ENCODE data around the gene ADAMTSL3.

The ADAMTSL3 gene

DNA sequence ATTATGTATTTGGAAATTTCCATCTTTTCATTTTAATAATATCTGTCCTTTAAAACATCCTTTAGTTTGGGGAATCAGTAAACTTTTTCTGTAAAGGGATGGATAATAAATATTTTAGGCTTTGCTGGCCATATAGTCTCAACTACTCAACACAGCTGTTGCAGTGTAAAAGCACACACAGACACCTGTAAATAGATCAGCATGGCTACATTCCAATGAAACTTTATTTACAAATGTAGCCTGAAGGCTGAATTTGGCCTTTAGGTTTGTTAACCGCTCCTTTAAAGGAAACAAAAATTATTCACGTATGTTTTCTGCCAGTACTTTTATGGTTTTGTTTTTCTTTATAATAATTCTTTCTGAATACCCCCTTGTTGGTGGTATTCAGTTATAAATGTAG, 184.8 kb downstream of the ADAMTSL3 start:
- DNase-seq, result no peak

DNA sequence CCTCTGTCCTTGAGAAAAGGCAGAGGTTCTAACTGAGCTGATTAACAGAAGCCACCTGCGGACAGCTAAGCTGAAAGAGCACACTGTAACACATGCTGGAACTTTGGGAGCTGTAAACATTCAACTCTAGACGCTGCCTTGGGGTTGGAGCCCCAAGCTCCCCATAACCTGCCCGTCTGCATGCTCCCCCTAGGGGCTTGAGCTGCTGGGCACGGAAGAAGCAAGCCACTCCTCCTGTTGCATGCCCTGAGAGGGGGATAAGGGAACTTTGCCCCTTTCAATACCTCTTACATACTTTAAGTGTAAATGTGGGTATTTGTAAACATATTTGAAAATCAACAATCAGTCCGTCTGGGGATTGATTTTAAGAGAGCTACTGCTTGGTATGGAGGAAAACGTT, 188.4 kb downstream of the ADAMTSL3 start:
- no peak for DNase-seq

DNA sequence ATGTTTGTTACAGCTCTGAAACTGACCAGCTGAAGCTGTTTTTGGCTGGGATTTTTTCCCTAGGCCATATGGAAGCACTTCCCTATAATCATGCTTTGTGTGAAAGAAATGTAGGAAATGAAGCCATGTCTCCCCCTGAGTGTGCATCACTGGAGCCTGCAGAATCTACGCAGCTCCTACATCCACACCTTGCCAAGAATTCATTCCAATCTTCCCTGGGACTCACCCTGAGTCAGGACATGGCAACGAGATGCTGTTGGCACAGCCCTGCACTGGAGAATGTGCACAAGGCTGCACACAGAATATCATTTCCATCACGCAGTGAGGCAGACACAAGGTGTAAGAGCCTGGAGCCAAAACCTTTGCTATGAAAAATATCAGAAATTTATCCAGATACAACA, 189.5 kb downstream of the ADAMTSL3 start:
- DNase-seq, result no peak

DNA sequence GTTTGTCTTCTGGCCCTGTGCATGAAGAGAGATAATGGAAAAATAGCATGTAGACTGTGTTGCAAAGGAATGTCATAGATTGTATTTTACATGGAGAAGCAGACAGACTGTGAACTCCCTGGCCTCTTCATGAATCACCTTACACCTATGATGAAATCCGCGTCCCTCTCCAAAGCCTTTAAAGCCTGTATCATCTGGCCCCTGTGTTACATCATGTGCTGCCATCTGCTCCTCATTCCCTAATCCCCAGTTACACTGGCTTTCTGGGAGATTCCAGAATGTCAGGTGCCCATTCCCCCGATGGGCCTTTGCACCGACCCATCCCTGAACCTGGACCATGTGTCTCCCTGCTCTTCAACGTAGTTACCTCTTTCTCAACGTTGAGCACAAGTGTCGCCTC, 190.8 kb downstream of the ADAMTSL3 start:
- DNase-seq, result no peak

DNA sequence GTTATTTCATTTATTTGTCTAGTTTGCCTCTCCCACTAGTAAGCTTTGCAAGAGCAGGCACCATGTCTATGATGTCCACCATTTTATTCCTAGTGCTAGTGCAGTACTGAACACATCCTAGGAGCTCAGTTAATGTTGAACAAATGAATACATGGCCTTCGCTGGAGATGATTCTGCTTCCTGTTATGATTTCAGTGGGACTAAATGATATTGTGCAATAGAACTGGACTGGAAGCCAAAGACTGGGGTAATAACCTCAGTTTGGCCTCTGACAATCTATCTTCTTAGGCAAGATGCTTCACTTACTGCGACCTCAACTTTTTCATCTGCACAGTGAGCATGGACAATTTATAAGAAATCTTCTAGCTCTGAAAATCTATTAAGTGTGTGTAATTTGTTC, 191.3 kb downstream of the ADAMTSL3 start:
- DNase-seq, result no peak

DNA sequence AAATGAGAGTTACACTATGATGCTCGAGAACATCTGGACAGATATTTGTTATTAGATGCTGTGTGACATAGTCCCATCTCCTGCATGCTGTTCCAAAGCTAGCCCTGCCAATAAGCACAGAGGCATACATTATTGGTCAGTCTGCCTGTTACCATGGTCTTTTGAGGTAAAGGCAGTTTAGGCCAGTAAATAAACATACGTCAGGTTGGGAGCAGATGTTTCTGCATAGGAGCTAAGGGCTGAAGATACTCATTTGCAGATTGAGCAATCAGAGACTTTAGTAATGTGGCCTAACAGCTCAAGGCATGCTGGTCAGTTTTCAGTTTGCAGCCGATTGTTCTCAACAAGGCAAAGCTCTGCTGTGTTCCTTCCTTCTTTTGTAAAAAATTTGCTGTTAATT, 192.9 kb downstream of the ADAMTSL3 start:
- no peak for DNase-seq

DNA sequence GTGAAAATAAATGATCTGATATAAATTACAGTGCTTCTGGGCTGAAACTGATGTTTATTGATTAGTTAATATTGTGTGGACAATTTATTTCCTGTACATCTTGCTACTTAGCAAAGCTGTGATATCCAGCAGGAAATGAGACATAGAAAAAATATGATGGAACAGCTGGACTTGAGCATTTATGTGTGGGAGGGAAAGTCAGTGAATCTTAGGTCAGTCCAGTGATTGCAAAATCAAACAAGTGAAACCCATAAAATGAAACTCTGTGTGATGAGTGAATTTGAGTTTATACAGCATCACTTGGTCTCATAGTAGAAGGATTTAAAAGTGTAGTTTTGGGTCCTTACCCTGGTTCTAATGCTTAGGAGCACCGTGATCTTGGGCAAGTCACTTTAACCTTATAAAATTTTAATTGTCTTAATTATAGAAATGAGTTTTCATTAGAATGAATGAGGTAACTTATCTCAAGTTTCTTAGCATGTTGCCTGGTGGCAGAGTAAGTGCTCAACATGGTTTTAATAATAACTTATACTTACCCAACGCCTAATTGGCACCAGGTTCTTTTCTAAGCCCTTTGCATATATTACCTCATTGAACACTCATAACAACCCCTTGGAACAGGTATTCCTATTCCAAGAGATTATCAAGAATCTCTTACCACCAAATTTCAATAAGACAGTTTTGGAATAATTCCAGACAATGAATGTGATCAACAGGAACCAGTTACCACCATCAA, 194.6 kb downstream of the ADAMTSL3 start:
- no peak for DNase-seq

DNA sequence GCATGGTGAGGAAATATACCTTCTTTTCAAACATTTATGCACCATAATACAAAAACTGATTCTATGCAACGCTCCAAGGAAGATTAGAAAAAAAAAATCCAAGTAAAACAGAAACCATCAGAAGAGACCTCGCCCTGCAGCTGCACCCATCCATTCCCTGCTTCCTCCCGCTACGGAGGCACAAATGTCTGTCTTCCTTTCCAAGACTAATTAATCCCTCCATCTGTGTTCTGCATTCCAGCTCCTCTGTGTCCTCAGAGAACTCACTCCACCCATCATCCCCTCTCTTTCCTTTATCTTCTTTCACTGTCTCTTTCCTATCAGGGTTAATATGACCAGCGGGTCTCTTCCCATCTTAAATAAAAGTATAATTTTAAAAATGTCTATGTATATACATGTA, 196.1 kb downstream of the ADAMTSL3 start:
- no peak for DNase-seq

DNA sequence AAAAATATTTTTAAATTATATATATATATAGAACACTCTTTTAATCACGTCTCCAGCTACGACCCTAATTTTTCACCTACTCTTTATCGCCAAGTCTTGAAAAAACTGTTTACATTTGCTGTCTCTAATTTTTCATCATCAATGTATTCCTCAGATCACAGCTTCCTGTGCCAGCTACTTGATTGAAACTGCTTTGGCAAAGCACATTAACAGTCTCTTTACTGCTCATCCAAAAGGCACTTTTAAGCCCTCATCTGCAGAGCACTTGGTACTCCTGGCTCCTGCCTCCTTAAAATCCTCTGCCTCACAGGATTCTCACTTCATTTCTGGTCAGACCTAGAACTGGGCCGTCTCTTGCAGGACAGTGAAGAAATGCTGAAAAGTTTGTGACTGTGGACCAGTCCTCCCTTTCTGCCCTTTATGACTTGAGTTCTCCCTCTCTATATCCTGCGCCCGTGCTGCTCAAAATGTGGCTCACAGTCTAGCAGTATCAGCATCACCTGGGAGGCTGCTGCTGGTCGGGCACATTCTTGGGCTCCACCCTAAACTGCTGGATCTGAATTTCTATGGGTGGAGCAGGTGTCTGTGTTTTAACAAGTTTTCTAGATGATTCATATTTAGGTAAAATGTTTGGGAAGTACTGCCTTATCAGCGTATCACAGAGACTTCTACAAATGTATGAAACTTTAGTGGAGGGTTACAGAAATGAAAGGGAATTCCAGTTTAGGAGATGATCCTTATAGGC, 196.8 kb downstream of the ADAMTSL3 start:
- DNase-seq, result no peak

DNA sequence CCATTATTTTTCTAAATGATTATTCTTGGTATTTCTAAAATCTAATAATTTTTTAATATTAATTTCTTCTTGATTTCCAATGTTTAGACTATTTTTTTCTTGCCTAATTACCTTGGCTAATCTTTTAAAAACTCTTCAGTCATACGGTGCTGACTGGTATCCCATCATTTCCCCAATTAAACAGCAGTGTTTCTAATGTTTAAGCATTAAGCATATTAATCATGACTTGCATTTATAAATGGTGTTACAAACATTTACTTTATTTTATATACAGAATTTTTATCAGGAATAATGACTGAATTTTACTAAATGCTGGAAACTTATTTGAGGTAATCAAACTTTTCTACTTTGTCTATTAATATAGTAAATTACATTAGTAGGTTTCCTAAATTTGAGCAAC, 199.3 kb downstream of the ADAMTSL3 start:
- DNase-seq, result no peak

DNA sequence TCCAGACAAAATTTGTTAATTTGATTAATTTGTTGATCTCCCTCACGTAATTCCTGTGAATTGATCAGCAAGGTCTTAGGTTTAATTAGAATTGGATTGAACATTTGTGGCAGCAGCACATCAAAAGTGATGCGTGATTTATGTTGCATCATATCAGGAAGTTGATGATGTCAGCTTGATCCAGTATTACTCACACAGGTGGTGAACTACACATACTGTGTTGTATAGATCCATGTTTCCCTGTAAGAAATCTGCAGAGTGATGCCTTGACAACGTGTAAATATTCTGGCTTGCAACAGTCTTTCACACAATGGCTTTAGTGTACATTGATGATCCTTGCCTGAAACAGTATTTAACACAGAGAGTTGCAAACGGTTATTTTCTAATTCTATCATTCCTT, 200.4 kb downstream of the ADAMTSL3 start:
- DNase-seq, result no peak

DNA sequence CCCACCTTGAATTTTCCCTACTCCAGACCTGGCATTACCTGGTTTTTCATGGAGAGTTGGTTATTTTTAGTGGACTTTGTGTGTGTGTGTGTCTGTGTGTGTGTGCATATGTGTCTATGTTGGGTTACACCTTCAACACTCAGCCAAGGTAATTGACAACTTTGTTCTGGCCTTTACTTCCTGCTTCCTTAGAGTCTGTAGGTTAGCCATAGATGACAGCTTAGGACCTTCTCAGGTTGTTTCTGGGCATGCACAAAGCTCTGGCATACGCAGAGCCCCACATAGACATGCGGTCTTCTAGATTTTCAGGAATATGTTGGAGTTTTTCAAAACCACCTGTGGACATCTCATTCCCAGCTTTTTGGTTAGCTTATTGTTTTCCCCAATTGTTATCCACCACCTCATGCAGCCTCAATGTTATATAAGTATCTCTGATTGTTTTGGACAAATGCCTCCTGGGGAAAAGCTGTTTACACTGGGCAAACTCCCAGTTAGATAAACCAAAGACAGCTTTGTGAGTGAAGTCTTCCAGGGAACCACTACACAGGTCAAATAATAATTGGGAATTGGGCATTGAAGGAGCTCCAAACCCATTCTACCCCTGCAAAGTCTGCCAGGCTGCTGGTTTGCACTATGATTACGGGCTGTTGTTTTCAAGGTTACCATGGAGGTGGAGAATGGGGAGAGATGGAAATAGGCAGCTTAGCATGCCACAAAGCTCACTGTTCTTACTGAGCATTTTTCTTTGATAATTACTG, 201.2 kb downstream of the ADAMTSL3 start:
- DNase-seq, result no peak

DNA sequence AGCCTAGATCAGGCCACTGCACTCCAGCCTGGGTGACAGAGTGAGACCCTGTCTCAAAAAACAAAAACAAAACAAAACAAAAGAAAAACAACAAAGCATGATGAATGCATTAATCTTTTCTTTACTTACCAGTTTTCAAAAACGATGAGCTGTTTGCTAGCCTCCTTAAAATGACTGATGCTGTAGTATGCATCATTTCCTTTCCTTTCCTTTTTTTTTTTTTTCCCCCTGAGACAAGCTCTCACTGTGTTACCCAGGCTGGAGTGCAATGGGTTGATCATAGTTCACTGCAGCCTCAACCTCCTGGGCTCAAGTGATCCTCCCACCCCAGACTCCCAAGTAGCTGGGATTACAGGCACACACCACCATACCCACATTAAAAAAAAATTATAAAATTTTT, 202.0 kb downstream of the ADAMTSL3 start:
- DNase-seq, result no peak

DNA sequence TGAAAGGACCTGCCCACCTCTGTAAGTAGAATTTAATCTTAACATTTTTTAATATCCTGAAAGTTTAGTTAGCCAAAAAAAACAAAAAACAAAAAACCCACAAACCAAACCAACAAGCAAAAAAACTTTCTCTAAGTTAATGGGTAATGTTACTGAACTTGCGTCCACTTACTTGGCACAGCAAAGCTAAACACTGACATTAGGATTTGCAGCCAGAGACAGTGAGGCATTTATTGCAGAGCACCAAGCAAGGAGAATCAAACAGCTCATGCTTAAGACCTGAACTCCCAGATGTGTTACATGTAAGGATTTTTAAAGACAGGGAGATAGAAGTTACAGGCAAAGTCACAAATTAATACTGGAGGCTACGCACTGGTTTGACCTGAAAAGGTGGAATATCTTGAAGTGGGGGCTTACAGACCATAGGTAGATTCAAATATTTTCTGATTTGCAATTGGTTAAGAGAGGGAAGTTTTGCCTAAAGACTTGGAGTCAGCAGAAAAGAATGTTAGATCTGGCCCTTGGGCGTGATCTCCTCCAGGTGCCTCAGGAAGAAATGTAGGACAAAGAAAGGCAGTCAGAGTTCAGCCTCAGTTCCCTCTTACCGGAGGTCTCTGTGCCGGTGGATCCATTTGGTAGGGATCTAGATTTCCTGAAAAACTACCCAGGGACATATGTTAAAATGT, 205.0 kb downstream of the ADAMTSL3 start:
- DNase-seq, result no peak

DNA sequence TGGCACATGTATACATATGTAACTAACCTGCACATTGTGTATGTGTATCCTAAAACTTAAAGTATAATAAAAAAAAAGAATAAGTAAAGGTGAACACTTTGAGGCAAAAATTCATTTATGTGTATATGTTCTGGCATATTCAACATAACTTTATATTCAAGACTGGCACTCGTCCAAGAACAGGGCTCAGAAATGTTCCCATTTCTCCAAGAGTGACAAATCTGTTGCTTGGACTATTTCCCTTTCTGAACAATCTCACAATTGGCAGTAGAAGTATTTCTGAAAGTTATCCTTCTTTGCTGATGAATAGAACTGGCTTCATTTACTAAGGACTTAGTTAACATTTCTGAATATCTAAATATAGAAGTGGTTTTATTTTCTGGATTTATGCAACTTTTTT, 212.8 kb downstream of the ADAMTSL3 start:
- DNase-seq, result no peak

DNA sequence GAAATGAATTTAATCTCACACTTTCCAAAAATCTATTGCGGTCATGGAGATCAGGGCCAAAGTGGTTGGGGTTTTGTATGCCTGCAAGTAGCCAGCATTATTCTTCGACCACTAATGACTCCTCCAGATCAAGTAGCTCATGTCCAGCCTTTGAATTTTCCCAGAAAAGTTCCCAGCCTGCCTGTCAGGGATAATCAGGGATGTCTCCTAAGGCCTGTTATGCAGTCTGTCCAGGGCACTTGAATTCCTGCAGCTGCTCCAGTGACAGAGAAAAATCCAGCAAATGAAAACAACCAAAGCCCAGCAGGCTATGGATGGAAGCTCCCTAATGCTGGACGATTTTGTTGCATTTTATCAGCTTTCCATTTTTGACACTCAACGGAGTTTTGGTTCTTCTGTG, 215.4 kb downstream of the ADAMTSL3 start:
- DNase-seq, result no peak

DNA sequence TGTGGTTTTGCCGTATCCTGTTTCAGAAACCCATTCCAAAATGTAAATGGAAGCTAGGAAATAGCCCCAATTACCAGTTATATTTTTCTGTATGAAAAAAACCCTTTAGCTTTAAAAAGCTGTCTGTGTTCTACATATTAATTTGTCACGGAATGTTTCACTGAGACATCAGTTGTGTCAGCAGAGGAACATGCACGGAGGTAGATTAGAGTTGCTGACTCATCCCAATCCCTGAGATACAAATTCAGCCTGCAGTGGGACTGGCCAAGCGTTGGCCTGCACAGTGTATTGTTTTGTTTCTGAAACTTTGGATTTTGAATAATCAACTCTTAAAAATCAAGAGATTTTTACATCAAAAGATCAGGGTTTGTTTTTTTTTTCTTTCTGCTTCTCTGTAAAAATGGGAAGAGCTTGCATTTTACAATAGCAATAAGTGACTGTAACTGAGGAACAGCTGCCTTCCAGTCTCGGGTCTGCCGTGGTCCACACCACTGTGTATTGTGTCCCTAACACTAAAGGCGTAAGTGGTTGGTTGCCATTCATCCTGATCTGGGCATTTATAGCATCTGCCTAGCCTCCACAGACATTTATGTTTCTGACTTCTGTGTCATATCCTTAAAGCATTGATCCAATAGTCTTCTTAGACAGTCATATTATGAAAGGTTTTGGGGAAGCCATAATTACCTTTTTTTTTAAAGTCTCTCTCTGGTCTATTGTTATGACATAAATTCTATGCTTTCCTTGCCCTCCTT, 218.1 kb downstream of the ADAMTSL3 start:
- no peak for DNase-seq

DNA sequence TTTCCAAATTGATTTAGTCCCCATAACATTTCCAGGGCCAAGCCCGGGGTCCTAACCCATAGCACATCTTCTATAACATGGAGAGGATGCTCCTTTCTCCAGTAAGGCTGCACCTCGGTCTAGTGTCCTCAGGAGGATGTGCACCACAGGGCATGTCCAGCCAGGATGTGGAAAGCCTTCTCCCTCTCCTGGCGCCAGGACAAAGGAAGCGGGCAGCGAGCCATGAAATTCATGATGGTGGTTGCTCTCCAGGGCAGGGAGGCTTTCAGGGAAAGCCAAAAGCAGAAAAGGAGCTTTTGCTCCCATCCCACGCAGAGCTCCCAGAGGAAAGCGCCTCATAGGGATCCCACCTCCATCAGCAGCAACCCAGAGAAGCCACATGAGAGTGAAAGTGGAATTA, 220.0 kb downstream of the ADAMTSL3 start:
- no peak for DNase-seq

DNA sequence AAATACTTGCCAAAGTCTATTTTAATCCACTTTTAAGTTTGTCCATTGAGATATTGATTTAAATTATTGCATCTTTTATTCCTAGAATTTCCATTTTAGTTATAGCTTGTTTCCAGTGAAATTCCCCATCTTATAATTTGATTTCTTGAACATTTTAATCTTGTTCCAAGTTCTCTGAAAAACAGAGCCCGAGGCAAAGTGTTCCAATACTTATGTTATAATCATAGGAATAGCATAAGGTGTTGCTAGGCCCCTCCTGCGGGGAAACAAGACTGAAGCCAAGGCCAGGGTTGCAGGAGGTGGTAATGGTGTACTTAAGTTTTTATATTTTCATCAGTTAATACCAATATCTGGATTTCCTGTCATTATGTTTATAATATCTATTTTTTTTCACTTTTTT, 226.6 kb downstream of the ADAMTSL3 start:
- DNase-seq, result no peak

DNA sequence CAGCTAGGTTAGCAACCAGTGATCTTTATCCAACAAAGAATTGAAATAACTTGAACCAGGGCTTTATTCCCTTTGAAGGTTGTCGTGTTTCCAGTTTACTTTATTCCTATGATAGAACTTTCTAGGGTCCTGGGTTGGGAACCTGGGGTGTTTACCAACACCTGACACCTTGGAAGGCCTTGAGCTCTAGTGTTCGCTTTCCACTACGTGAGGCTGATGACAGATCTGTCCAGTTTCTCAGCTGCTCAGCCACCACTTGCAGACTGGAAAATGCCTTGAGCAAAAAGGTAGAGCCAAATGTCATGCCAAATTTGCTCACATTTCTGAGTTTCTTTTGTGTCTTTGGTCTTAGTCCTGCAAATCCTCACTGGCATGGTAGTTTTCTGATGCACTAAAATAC, 227.2 kb downstream of the ADAMTSL3 start:
- no peak for DNase-seq

DNA sequence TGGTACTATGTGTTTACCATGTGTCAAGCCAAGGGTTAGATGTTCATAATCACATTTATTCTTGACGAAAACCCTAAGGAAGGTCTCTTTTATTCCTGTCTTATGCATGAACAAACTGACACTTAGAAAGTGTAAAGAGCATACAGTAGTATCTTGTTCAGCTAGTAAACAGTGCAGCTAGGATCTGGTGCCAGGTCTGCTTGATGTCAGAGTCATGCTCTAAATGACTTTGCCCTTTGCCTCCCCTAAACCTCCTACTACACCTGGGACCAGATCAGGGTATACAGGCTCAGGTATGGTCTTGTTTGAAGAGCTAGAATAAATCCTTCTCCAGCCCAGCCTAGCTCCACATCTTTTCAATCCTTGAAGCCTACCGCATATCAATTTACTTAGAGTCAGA, 232.4 kb downstream of the ADAMTSL3 start:
- DNase-seq, result no peak

DNA sequence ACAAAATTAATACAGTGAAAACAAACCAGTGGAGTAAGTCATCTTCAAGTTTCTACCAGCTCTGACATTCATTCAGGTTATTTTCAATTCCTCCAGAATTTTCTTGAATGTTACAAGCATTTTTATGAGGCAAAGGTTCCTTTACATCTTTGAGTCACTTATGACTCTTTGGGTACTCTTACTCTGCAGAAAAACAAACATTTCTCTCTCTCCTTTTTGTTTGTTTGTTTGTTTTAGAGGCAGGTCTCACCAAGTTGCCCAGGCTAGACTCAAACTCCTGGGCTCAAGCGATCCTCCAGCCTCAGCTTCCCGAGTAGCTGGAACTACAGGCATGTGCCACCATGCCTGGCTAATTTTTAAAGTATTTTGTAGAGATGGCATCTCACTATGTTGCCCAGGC, 233.5 kb downstream of the ADAMTSL3 start:
- DNase-seq, result no peak

DNA sequence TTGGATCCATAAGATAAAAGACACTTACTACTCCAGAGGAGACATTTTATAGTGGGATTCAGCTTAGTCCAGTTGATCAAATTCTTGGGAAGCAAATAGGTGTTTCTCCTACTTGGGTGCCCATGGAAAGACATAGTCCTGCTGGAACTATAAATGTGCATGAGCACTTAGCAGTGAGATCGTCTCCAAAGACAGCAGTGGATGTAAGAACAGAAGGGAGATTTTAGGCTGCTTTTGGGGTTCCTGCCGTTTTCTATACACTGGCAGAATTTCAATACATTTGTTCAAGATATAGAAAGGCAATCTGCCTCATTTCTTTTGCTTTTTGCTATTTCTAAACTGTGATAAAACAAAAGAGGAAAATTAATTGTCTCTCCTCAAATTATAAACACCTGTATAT, 234.0 kb downstream of the ADAMTSL3 start:
- DNase-seq, result no peak
